Measurements from ENCODE around the gene SMPD3. TPM values are rescaled to one million over a fixed set of nuclear protein-coding genes. Genes with fewer than 3 reads are reported as not detected.
A peak's percentile ranks its signal among the peaks of the same experiment; 100 is the strongest.
"Not testable (repeated sequence)": the region's sequence is repeated elsewhere in the genome, so short reads cannot be mapped to it uniquely, and the experiment has no call there.

SMPD3 gene
- polyA plus RNA-seq (2013, experiment 1 of 2), result 0.44 TPM
- polyA plus RNA-seq (2013, experiment 2 of 2), result 0.66 TPM

DNA sequence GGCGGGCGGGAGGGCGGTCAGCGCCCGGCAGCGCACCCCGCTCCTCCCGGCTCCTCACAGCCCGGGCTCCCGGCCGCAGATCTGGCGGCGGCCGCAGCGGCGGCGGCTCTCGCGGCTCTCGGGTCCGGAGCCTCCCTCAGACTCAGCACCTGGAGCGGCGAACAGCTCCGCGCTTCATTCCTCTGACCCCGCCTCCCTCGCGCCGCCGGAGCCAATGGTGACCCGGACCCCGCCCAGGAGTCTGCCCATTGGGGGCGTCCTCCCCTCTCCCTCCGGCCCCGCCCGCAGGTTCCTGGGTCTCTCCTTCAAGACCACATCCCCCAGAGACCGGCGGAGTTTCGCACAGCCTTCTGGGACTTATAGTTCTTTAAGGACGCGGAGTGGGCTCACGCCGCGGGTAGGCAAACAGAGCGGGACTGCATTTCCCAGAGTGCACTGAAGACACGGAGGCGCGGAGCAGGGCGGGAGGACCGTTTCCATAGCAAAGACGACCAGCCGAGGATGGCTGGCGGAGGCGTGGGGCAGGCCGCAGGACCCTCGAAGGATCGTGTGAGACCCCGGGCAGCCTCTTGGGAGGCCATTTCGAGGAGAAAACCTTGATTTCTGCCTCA lies at the start of gene SMPD3:
Gene SMPD3, minus strand, starts transcription at position 149 of the 611 bp plus-strand sequence. CDS start 76,327 bp downstream, outside the sequence.
- Histone ChIP-seq H3K9me3 (ENCODE audit: control insufficient read depth, low read length) (no peaks in the 10 kb centered on the region), H3K36me3 (ENCODE audit: control insufficient read depth, insufficient read depth, low read length) (no peaks in the 10 kb centered on the region), H3K4me3 (ENCODE audit: extremely low read depth, insufficient read depth, low read length, poor library complexity, severe bottlenecking) (peak within 1 kb of the TSS; percentile 37), H3K27ac (ENCODE audit: low read depth, low read length, severe bottlenecking) (peak within 1 kb of the TSS; percentile 5), H3K4me1 (ENCODE audit: control insufficient read depth, insufficient read depth, low read length, poor library complexity, severe bottlenecking) (peaks cover 24% of the 10 kb centered on the region)
- 1% methylated on average over 50 to 59 of the region's 59 CpGs for WGBS, 2 experiments (ENCODE audit: insufficient coverage in 2 of 2)

DNA sequence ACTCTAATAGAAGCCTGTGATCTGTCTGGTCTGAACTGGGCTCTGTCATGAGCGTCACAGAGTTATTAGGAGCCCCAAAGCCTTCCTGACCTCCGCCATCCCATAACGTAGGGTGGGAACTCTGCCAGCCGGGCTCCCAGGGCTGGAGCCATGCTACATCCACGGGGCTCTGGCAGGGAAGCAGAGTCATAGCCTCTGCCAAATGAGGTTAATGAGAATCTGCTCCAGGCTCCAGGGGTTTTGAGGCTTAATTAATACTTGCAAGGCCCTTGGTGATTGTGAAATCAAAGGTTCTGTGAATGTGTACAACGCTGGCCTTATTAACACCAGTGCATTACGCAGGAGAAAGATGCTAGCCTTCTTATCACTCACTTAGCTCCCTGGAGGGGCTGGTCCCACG lies 48.4 kb upstream of the SMPD3 start:
- H3K9me3 ChIP-seq (ENCODE audit: control insufficient read depth, low read length), result no peaks in the 10 kb centered on the region
- no peak overlapping the region for H3K27ac ChIP-seq (ENCODE audit: low read depth, low read length, severe bottlenecking)
- H3K36me3 ChIP-seq (ENCODE audit: control insufficient read depth, insufficient read depth, low read length), result no peaks in the 10 kb centered on the region
- WGBS, 2 experiments (ENCODE audit: insufficient coverage in 2 of 2), result 86 to 90% methylated on average over 7 to 8 of the region's 8 CpGs
- no peaks in the 10 kb centered on the region for H3K4me1 ChIP-seq (ENCODE audit: control insufficient read depth, insufficient read depth, low read length, poor library complexity, severe bottlenecking)
- no peak overlapping the region for H3K4me3 ChIP-seq (ENCODE audit: extremely low read depth, insufficient read depth, low read length, poor library complexity, severe bottlenecking)

GRCh38 chr16:68494261-68494660 lies 46.0 kb upstream of the SMPD3 start:
- not testable (repeated sequence) for H3K4me3 ChIP-seq (ENCODE audit: extremely low read depth, insufficient read depth, low read length, poor library complexity, severe bottlenecking); H3K9me3 ChIP-seq (ENCODE audit: control insufficient read depth, low read length)
- whole genome bisulfite sequencing, 2 experiments (ENCODE audit: insufficient coverage in 2 of 2), result 80 to 100% methylated on average over 2 of the region's 5 CpGs

DNA sequence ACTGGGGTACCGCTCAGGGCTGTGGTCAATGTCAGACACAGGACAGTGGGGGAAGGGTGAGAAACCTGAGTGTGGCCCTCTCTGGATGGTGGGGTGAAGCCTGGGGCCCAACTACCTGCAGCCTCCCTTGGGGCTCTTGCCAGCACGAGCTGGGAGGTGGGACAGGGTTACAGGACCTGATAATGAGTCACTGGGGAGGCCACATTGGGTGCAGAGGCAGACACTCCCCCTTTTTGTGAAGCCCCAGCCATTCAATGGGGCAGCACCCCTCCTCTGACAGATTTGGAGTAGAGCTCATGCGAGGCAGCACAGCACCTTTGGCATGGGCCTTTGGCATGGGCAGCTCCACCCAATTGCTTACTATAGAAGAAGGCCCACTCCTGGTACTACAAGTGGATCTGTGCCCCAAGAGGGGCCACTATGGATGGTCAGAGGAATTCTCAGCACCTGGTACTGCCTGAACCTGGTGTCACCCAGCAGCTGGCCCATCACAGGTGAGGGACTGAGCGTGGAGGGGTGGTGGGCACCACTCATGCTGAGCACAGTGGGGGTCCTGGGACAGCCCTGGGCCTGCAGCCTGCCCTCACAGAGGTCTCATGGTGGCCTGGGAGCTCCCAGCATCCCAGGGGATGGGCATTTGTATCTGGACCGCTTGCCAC lies 45.2 kb upstream of the SMPD3 start:
- Histone ChIP-seq H3K4me3 (ENCODE audit: extremely low read depth, insufficient read depth, low read length, poor library complexity, severe bottlenecking) (no peak overlapping the region), H3K36me3 (ENCODE audit: control insufficient read depth, insufficient read depth, low read length) (no peaks in the 10 kb centered on the region), H3K9me3 (ENCODE audit: control insufficient read depth, low read length) (no peaks in the 10 kb centered on the region), H3K27ac (ENCODE audit: low read depth, low read length, severe bottlenecking) (no peak overlapping the region), H3K4me1 (ENCODE audit: control insufficient read depth, insufficient read depth, low read length, poor library complexity, severe bottlenecking) (peaks cover 4% of the 10 kb centered on the region)
- 85 to 93% methylated on average over 4 to 5 of the region's 5 CpGs for WGBS, 2 experiments (ENCODE audit: insufficient coverage in 2 of 2)

More at GRCh38 chr16:68494261-68494660, 46.0 kb upstream of the SMPD3 start:
- not testable (repeated sequence) for H3K27ac ChIP-seq (ENCODE audit: low read depth, low read length, severe bottlenecking); H3K4me1 ChIP-seq (ENCODE audit: control insufficient read depth, insufficient read depth, low read length, poor library complexity, severe bottlenecking); H3K36me3 ChIP-seq (ENCODE audit: control insufficient read depth, insufficient read depth, low read length)

DNA sequence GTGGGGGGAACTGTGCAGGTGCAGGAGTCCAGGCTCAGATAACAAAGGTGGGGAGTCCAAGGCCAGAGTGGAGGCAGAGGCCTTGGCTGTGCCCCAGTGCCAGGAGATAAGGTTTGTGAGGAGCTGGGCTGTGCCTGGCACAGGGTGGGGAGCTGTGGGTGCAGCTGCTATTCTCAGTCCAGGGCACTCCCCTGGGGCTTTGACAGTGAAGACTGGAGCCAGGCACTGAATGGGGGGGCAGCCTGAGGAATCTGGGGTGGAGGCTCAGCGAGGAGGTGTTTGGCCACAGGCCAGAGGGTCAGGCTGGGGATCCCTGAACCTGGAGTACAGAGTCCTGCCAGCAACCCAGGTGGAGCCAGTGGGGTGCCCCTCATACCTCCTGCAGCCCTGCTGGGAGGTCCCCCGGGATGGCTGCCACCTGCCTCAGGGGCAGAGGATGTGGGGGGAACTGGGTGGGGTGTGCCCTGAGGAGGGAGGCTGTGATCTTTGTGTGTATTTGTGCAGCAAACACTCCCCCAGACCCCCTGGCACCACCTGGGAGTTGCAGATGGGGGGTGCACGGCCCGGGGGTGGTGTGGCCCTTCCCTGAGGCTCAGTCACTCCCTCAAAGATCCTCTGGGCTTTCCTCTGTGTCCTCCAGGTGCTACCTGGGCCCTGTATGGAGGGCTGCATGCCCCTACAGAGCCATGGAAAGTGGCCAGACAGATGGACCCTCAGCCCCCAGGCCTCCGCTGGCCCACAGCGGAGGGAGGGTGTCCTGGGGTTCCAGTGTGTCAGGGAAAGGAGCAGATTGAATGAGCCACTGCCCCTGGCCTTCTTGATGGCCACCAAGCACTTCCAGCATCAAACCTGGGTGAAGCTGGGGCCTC lies 44.5 kb upstream of the SMPD3 start:
- 85 to 90% methylated on average over 4 to 5 of the region's 6 CpGs for WGBS, 2 experiments (ENCODE audit: insufficient coverage in 2 of 2)
- H3K4me3 ChIP-seq (ENCODE audit: extremely low read depth, insufficient read depth, low read length, poor library complexity, severe bottlenecking), result no peak overlapping the region
- H3K9me3 ChIP-seq (ENCODE audit: control insufficient read depth, low read length), result no peaks in the 10 kb centered on the region
- H3K27ac ChIP-seq (ENCODE audit: low read depth, low read length, severe bottlenecking), result no peak overlapping the region
- peaks cover 4% of the 10 kb centered on the region for H3K4me1 ChIP-seq (ENCODE audit: control insufficient read depth, insufficient read depth, low read length, poor library complexity, severe bottlenecking)
- H3K36me3 ChIP-seq (ENCODE audit: control insufficient read depth, insufficient read depth, low read length), result no peaks in the 10 kb centered on the region

DNA sequence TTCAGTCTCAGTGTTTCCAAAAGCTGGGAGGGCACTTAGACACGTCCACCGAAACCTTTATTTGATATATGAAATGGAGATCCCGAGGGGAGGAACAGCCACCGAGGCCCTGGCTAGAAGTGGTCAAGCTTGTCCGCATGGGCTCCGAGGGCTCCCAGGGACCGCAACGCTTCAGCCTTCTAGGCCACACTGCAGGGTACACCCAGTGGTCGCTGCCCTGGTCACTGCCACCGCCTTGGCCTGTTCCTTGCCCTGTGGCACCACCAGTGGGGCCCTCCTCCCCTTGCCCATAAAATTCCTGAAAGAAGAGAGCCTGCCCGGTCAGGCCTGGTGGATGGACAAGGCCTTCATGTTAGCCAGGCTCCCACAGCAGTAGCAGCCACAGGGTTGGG lies 43.8 kb upstream of the SMPD3 start:
- H3K36me3 ChIP-seq (ENCODE audit: control insufficient read depth, insufficient read depth, low read length), result no peaks in the 10 kb centered on the region
- H3K27ac ChIP-seq (ENCODE audit: low read depth, low read length, severe bottlenecking), result no peak overlapping the region
- no peak overlapping the region for H3K4me3 ChIP-seq (ENCODE audit: extremely low read depth, insufficient read depth, low read length, poor library complexity, severe bottlenecking)
- no peaks in the 10 kb centered on the region for H3K9me3 ChIP-seq (ENCODE audit: control insufficient read depth, low read length)
- H3K4me1 ChIP-seq (ENCODE audit: control insufficient read depth, insufficient read depth, low read length, poor library complexity, severe bottlenecking), result peaks cover 7% of the 10 kb centered on the region
- 88 to 90% methylated on average over 9 to 11 of the region's 11 CpGs for WGBS, 2 experiments (ENCODE audit: insufficient coverage in 2 of 2)

DNA sequence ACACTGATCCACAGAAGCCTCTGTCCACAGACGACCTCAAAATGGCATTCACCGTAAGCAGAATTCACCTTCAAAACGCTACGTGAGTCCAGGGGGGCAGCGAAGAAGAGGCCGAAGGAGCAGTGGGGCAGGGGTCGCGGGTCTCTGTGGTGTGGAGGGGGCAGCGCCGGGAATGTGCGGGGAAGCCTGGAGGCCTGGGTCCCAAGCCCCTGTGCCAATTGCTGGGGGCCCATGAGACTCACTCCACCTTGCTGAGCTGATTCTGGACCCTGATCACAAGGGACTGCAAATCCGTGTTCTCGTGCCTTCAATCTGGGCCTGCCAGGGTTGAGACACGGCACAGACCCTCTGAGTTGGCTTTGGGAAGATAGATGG lies 43.3 kb upstream of the SMPD3 start:
- H3K9me3 ChIP-seq (ENCODE audit: control insufficient read depth, low read length), result no peaks in the 10 kb centered on the region
- no peak overlapping the region for H3K4me3 ChIP-seq (ENCODE audit: extremely low read depth, insufficient read depth, low read length, poor library complexity, severe bottlenecking)
- no peaks in the 10 kb centered on the region for H3K36me3 ChIP-seq (ENCODE audit: control insufficient read depth, insufficient read depth, low read length)
- peaks cover 13% of the 10 kb centered on the region for H3K4me1 ChIP-seq (ENCODE audit: control insufficient read depth, insufficient read depth, low read length, poor library complexity, severe bottlenecking)
- no peak overlapping the region for H3K27ac ChIP-seq (ENCODE audit: low read depth, low read length, severe bottlenecking)
- 90 to 91% methylated on average over 14 of the region's 14 CpGs for WGBS, 2 experiments (ENCODE audit: insufficient coverage in 2 of 2)

GRCh38 chr16:68490829-68491575 lies 42.7 kb upstream of the SMPD3 start:
- Histone ChIP-seq H3K9me3 (ENCODE audit: control insufficient read depth, low read length) (no peaks in the 10 kb centered on the region), H3K36me3 (ENCODE audit: control insufficient read depth, insufficient read depth, low read length) (no peaks in the 10 kb centered on the region), H3K4me1 (ENCODE audit: control insufficient read depth, insufficient read depth, low read length, poor library complexity, severe bottlenecking) (peaks cover 15% of the 10 kb centered on the region), H3K4me3 (ENCODE audit: extremely low read depth, insufficient read depth, low read length, poor library complexity, severe bottlenecking) (no peak overlapping the region), H3K27ac (ENCODE audit: low read depth, low read length, severe bottlenecking) (no peak overlapping the region)
- 47 to 54% methylated on average over 10 to 12 of the region's 13 CpGs for WGBS, 2 experiments (ENCODE audit: insufficient coverage in 2 of 2)

DNA sequence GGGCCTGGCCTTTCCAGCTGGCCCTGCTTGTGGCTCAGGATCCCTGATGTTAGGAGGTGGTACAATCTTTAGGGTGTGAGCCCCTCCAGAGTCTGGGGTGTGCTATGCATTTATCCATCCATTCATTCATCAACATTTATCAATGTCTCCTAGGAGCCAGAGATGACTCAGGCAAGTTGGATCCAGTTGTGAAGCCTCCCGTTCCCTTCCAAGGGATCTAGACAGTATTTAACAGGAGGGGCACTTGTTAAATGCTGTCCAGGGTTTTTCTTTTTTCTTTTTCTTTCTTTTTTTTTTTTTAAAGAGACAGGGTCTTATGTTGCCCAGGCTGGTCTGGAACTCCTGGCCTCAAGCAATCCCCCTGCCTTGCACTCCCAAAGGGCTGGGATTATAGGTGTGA lies 42.0 kb upstream of the SMPD3 start:
- H3K9me3 ChIP-seq (ENCODE audit: control insufficient read depth, low read length), result no peaks in the 10 kb centered on the region
- H3K4me1 ChIP-seq (ENCODE audit: control insufficient read depth, insufficient read depth, low read length, poor library complexity, severe bottlenecking), result peaks cover 15% of the 10 kb centered on the region
- H3K36me3 ChIP-seq (ENCODE audit: control insufficient read depth, insufficient read depth, low read length), result no peaks in the 10 kb centered on the region
- no peak overlapping the region for H3K27ac ChIP-seq (ENCODE audit: low read depth, low read length, severe bottlenecking)
- no peak overlapping the region for H3K4me3 ChIP-seq (ENCODE audit: extremely low read depth, insufficient read depth, low read length, poor library complexity, severe bottlenecking)
- WGBS, 2 experiments (ENCODE audit: insufficient coverage in 2 of 2), result 80% methylated on average over 1 of the region's 1 CpG; no CpG with 5 or more reads in 1 of the 2 experiments

DNA sequence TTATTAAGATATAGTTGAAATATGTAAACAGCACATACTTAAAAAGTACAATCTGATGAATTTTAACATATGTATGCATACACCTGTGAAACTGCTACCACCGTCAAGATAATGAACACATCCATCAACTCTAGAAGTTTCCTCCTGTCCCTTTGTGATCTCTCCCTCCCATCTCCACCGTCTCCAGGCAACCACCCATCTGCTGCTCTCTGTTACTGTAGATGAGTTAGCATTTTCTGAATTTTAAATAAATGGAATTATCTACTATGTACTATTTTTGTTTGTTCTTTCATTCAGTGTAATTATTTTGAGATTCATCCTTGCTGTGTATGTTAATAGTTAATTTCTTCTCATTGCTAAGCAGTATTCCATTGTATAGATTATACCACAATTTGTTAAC lies 40.2 kb upstream of the SMPD3 start:
- Histone ChIP-seq H3K36me3 (ENCODE audit: control insufficient read depth, insufficient read depth, low read length) (no peaks in the 10 kb centered on the region), H3K27ac (ENCODE audit: low read depth, low read length, severe bottlenecking) (no peak overlapping the region), H3K4me3 (ENCODE audit: extremely low read depth, insufficient read depth, low read length, poor library complexity, severe bottlenecking) (no peak overlapping the region), H3K4me1 (ENCODE audit: control insufficient read depth, insufficient read depth, low read length, poor library complexity, severe bottlenecking) (peaks cover 15% of the 10 kb centered on the region), H3K9me3 (ENCODE audit: control insufficient read depth, low read length) (no peaks in the 10 kb centered on the region)
- WGBS, 2 experiments (ENCODE audit: insufficient coverage in 2 of 2), result no CpG with 5 or more reads among the region's 2 CpGs

Measured in mesodermal cell (in vitro differentiated cells).